ENCODE results near the gene KIZ. TPM values are rescaled to one million over a fixed set of nuclear protein-coding genes. Genes with fewer than 3 reads are reported as not detected.

Gene KIZ
- total RNA-seq, 1 experiment from 2014 or later, result 43.6 TPM

DNA sequence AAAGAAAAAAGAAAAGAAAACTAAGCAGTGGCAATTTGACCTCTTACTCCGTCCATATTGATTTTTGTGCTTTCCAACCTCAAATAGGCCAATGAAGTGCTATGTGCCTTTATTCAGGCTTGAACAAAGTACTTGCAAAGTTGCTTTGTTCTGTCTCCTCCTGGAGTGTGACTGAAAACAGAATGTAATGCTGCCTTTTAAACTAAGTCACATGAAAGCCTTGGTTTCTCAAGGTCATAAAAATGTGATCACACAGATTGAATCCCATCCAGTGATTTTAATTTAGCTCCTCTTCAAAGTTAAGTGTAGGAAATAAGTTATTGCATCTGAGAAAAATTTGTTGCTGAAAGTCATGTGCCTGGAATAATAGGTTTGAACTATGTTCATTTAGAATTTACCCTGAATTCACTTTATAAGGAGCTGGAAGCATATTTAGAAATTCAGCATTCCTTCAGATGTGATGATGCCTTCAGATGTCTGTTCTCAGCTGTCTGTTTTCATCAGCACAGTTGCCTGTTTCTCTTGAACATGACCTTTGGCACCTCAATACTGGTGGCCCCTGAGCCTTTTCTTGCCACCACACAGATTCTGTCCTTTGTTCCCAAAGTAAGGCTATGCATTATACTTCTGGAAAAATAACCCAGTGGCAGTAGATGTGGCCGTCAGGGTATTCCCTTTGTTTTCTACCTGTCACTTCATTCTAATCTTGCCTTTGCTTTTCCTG is 48.8 kb downstream of the KIZ start (continued):
- no peak for TF ChIP-seq ZNF281 (CRISPR knock-in tag; IDR thresholded peaks at IDR 0.05)
- TF ChIP-seq, protein P1, sequence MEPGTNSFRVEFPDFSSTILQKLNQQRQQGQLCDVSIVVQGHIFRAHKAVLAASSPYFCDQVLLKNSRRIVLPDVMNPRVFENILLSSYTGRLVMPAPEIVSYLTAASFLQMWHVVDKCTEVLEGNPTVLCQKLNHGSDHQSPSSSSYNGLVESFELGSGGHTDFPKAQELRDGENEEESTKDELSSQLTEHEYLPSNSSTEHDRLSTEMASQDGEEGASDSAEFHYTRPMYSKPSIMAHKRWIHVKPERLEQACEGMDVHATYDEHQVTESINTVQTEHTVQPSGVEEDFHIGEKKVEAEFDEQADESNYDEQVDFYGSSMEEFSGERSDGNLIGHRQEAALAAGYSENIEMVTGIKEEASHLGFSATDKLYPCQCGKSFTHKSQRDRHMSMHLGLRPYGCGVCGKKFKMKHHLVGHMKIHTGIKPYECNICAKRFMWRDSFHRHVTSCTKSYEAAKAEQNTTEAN (CRISPR knock-in tag; IDR thresholded peaks at IDR 0.05), result no peak
- TF ChIP-seq JUN (CRISPR knock-in tag; IDR thresholded peaks at IDR 0.05), result no peak
- TF ChIP-seq, protein P2, sequence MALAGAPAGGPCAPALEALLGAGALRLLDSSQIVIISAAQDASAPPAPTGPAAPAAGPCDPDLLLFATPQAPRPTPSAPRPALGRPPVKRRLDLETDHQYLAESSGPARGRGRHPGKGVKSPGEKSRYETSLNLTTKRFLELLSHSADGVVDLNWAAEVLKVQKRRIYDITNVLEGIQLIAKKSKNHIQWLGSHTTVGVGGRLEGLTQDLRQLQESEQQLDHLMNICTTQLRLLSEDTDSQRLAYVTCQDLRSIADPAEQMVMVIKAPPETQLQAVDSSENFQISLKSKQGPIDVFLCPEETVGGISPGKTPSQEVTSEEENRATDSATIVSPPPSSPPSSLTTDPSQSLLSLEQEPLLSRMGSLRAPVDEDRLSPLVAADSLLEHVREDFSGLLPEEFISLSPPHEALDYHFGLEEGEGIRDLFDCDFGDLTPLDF (CRISPR knock-in tag; IDR thresholded peaks at IDR 0.05), result no peak
- TF ChIP-seq TEAD4 (CRISPR knock-in tag; IDR thresholded peaks at IDR 0.05), result no peak

DNA sequence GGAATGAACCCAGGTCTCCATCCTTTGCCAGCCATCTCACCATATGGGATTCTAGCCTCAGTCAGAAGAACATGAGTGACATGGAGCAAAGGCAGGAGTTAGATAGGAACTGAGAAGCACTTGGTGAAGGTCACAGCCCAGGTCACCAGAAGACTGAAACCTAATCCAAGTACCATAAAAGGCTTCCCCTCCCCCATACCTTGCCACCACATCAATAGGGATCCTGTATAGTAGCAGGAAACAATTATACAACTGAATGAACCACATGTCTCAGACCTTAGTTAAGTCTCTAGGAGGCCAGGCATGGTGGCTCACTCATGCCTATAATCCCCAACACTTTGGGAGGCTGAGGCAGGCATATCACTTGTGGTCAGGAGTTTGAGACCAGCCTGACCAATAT is 49.6 kb downstream of the KIZ start:
- Mint-ChIP-seq H3K4me3 (no peak overlapping the region), H3K27ac (no peak overlapping the region), H3K36me3 (peaks cover 29% of the 10 kb centered on the region), H3K9me3 (peaks cover 17% of the 10 kb centered on the region), H3K4me1 (peaks cover 32% of the 10 kb centered on the region), H3K27me3 (ENCODE audit: low read depth) (no peaks in the 10 kb centered on the region)
- ATAC-seq (no peak), DNase-seq (ENCODE audit: low spot score) (no peak)
- TF ChIP-seq NFATC4 (CRISPR knock-in tag; IDR thresholded peaks at IDR 0.05), result no peak
- TF ChIP-seq SP1 (CRISPR knock-in tag; conservative IDR thresholded peaks at IDR 0.05), result no peak
- TF ChIP-seq PRDM15 (CRISPR knock-in tag; IDR thresholded peaks at IDR 0.05), result no peak
- no peak for TF ChIP-seq TEAD1 (CRISPR knock-in tag; IDR thresholded peaks at IDR 0.05)
- no peak for TF ChIP-seq MYBL2 (CRISPR knock-in tag; IDR thresholded peaks at IDR 0.05)
- TF ChIP-seq ZNF232 (CRISPR knock-in tag; IDR thresholded peaks at IDR 0.05), result no peak
- no peak for TF ChIP-seq MLX (CRISPR knock-in tag; IDR thresholded peaks at IDR 0.05)
- TF ChIP-seq ESRRA (CRISPR knock-in tag; IDR thresholded peaks at IDR 0.05; ENCODE audit: borderline replicate concordance), result no peak
- CTCF ChIA-PET, result interaction anchor here (1.3 kb wide), 1 partner anchor 315 kb away, joined by 4 read pairs; no protein-coding TSS in a partner anchor
- POLR2A ChIA-PET, result no interaction called here

DNA sequence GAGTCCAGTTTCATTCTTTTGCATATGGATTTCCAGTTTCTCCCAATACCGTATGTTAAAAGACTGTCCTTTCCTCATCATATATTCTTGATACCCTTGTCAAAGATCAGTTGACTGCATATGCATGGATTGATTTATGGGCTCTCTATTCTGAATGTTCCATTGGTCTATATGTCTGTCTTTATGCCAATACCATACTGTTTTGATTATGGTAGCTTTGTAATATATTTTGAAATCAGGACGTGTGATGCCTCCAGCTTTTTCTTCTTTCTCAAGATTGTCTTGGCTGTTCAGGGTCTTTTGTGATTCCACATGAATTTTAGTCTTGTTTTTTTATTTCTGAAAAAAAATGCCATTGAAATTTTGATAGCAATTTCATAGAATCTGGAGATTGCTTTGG is 51.9 kb downstream of the KIZ start:
- H3K27ac Mint-ChIP-seq, result no peak overlapping the region
- H3K27me3 Mint-ChIP-seq (ENCODE audit: low read depth), result no peaks in the 10 kb centered on the region
- ChIA-PET CTCF (no interaction called here), POLR2A (no interaction called here)
- peaks cover 21% of the 10 kb centered on the region for H3K36me3 Mint-ChIP-seq
- peaks cover 46% of the 10 kb centered on the region for H3K4me1 Mint-ChIP-seq
- H3K4me3 Mint-ChIP-seq, result no peak overlapping the region
- peaks cover 13% of the 10 kb centered on the region for H3K9me3 Mint-ChIP-seq
- no peak for ATAC-seq
- no peak for DNase-seq (ENCODE audit: low spot score)
- TF ChIP-seq MXD4 (CRISPR knock-in tag; IDR thresholded peaks at IDR 0.05; ENCODE audit: borderline replicate concordance), result no peak
- TF ChIP-seq, protein P3, sequence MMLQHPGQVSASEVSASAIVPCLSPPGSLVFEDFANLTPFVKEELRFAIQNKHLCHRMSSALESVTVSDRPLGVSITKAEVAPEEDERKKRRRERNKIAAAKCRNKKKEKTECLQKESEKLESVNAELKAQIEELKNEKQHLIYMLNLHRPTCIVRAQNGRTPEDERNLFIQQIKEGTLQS (CRISPR knock-in tag; conservative IDR thresholded peaks at IDR 0.05), result no peak
- peak; percentile 88 for TF ChIP-seq GTF2I (CRISPR knock-in tag; conservative IDR thresholded peaks at IDR 0.05)
